Brain pericyte (primary cell): ENCODE data around the gene ZNF584.
"Not testable (repeated sequence)": the region's sequence is repeated elsewhere in the genome, so short reads cannot be mapped to it uniquely, and the experiment has no call there.

Experiments
- DNase-seq: peaks from one replicate; pipeline ENCODE4 v3.0.0-alpha.2; 2012; ENCODE audit warnings: low read depth, low spot score

ZNF584 gene

DNA sequence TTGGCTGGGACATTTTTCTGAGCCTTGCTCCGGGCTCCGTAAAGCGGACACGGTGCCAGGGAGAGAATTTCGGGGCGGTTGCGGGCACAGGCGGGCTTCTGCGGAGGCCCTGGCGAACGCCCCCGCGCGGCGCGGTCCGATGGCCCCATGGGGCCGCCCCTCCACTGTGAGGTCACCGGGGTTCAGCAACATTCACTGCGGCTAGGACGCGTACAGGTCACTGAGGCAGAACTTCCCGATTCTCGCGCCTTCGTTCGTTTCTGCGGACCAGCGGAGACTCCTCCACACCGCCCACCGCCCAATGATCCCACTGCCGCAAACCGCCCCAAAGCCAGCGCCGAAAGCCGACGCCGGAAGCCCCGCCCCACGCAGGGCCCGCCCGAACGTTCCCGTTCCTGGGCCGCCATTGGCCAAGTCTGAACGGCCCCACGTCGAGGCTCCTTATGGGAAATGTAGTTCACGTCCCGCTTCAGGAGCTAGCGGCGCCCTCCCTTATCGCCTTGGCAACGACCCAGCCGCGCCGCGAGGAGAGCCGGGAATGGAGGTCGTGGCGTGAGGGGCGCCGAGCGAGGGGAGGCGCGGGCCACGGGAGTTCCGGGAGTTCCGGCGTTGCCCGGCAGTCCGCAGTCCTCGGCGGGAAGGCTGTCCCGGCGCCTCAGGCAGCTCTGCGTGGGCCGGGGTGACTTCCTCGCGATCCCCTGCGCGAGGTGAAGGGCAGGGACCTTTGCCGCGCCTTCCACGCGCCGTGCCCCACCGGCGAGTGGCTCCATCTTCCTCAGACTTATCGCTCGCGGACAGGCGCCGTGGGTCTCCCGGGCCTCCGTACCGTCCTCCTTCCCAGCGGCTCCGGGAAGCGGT is at the start of gene ZNF584:
ZNF584 (plus strand) TSS at position 498 of the 858 bp plus-strand sequence. CDS start 499 bp downstream, outside the sequence.
- DNase-seq, result peak; percentile 76

DNA sequence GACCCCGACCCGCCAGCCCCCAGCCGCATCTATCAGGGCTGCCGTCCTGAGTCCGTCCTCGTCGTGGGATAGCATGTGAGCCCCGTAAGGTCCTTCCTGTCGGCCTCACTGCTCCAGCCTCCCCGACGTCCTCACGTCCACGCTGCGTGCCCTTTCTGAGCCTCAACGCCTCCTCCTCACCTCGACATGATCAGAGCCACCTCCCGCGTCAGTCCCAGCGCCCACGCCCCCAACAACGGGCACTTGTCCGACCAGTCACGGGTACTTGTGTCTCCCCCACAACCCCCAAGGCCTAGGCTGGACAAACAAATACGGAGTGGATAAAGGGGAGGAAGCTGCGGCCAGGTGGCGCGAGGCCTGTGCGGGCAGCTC is 46.6 kb upstream of the ZNF584 start:
- peak; percentile 43 for DNase-seq

DNA sequence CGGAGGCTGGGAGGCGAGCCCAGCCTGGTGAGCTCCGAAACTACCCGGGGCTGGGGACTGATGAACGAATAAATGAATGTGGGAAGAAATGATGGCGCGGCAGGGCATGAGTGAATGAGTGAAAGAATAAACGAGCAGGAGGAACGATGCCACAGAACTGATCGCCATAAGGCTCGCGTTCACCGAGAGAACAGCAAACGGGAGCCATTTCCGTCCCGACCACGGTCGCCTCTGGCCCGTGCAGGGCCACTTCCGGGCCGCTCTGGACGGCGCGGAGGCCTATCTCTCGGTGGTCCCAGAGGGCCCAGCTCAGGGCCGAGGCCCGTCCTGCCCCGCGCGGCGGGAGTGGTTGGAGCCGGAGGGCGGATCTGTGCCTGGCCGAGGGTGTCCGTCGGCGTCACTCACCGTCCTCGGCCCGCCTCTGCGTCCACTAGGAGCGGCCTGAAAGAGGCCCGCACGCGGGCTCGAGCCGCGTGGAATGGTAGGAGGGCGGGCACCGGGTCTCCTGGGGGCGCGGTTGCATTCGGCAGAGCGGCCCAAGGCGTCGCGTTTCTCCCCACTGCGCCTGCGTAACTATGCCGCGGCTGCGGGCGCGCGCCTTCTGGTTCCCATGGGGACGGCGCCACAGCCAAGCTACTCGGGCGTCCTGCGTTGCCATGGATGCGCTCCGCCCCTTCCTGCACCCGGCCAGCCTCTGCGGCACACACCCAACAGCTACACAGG is 46.0 kb upstream of the ZNF584 start, which contains the start of gene ZNF497:
ZNF497 (minus strand) TSS at position 480 of the 723 bp plus-strand sequence. CDS start 5,116 bp downstream, outside the sequence.
- DNase-seq, result peak; percentile 93

- no peak for DNase-seq
Observed at GRCh38 chr19:58364146-58364545, 44.3 kb upstream of the ZNF584 start.

GRCh38 chr19:58366585-58367430 is 41.6 kb upstream of the ZNF584 start:
- DNase-seq, result no peak

DNA sequence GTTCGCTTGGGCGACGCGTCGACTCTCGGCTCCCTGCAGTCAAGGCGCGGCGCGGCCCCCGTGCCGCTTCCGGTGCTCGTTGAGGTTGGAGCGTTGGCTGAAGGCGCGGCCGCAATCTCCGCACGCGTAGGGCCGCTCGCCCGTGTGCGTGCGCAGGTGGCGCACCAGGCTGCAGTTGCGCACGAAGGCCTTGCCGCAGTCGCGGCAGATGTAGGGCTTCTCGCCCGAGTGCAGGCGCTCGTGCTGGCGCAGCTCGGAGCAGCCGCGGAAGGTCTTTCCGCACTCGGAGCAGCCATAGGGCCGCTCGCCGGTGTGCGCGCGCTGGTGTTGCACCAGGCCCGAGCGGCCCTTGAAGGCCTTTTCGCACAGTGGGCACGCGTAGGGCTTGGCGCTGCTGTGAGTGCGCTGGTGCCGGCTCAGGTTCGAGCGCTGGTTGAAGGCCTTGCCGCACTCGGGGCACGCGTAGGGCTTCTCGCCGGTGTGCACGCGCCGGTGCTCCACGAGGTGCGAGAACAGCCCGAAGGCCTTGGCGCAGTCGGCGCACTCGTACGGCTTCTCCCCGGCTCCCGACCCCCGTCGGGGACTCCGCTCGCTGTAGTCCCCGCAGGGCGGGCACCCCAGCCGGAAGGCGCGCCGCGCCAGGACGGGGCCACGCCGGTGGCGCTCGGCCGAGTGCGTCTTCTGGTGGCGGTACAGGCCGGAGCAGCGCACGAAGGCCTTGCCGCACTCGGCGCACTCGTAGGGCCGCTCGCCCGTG is 40.6 kb upstream of the ZNF584 start:
- no peak for DNase-seq

DNA sequence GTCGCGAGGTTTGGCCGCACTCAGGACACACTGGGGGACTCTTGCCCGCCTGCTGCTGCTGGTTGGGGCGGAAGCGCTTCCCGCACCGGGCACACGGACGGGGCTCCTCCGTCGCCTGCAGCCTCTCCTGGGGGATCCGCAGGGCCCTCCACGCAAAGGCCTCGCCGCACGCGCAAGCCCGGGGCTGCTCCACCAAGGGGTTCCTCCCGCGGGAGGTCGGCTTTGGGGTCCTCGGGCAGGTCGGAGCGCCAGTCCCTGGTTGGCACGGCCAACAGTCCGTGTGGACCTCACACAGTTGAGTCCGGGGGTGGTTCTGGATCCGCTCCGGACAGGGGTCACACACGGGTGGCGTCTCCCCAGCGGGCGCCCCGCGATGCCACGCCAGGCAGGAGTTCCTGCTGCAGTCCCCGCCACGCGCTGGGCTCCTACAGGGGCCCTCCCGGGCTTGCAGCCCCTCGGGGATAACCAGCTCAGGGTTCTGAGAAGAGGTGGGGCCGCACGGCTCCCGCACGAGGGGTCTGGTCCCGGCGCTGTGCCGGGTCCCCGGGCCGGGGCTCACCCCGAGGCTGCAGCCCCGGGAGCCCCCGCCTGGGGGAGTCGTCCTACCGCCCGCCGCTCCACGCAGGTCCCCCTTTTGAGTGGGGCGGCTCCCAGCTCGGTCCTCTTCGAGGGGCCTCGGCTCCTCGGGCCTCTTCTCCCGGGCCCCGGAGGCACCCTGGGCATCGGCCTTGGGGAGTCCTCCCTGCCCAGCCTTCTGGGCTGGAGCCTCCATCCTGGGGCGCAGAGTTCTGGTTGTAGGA is 39.7 kb upstream of the ZNF584 start:
- DNase-seq, result no peak

DNA sequence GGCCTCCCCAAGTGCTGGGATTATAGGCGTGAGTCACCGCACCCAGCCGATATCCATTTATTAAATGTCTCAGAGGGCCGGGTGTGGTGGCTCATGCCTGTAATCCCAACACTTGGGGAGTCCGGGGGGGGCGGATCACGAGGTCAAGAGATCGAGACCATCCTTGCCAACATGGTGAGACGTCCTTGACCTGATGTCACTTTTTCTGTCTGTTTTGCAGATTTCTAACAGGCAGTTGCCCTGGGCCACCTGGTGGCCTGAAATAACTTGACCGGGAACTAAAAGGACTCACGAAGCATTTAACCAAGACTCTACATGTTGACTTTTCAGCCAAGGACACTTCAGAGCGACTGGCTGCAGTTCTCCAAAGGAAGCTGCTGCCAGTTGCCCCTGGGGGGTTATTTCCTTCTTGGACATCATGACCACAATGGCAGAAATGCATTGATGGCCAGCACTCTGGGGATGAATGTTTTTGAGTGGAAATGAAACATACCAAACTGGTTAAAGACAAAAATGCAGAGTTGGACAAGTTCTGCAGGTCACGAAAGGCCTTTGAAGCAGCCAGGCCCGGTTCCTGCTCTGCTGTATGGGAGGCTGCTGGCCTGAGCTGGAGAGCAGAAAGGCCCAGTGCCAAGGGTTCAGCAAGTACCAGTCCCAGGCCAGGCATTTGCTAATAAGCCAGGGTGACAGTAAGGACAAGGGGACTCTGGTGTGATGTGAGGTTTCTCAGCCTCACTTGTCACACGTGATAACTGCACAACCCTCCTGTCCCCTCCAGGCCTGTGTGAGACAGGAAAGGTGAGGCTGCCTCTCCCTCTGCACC is 35.9 kb upstream of the ZNF584 start:
- no peak for DNase-seq

DNA sequence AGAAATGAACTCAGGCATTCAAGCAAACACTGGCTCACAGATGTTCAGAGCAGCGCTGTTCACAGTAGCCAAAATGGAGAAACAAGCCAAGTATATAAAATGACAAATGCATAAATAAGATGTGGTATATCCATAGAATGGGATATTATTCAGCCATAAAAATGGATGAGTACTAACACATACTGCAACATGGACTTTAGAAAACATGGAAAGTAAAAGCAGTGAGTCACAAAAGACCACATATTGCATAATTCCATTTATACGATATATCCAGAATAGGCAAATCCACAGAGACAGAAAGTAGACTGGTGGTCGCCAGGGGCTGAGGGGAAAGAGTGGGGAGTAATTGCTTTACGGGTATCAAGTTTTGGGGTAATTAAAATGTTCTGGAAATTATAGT is 34.2 kb upstream of the ZNF584 start:
- no peak for DNase-seq

DNA sequence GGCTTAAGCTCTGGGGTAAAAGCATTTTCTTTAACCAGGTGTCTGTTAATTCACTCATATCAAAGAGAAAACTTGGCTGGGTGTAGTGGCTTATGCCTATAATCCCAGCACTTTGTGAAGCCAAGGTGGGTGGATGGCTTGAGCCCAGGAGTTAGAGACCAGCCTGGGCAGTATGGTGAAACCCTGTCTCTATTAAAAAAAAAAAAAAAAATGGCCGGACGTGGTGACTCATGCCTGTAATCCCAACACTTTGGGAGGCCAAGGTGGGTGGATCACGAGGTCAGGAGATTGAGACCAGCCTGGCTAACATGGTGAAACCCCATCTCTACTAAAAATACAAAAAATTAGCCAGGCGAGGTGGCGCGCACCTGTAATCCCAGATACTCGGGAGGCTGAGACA is 31.7 kb upstream of the ZNF584 start:
- DNase-seq, result not testable (repeated sequence)

GRCh38 chr19:58379246-58379645 is 29.2 kb upstream of the ZNF584 start:
- no peak for DNase-seq

- DNase-seq, result no peak
Observed at GRCh38 chr19:58380037-58380661, 28.3 kb upstream of the ZNF584 start.

DNA sequence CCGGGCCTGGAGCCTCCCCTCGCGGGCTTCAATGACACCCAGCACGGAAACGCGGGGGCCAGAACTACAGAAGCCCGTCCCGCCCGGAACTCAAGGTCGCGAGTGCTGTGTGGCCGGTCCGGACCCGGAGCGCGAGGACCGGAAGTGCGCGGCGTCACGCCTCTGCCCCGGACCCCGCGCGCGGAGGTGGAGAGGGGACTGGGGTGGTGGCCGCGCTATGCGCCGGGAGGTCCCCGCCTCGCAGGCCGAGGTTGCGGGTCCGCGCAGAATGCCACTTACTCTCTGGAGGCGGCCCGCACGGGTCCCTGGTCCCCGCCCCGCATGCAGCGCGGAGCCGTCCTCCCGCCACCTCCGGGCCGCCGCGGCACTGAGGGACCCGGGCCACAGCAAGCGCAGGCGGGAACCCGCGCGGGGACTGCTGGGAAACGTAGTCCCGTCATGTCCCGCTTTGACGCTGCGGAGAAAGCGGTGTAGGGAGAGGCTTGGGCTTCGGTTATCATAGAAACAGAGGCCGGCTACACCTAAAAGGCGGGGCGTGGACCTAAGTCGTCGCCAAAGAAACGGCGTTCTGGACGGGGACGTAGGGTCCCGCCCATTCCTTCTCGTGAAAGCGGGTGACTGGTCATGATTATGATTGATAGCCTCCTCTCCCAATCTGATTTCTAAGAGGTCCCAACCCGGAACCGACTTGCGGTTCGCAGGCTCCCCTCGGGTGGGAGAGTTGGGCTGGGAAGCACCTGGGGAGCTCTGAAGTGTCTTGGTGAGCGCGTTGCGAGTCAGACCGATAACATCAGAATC is 27.6 kb upstream of the ZNF584 start, which contains the start of gene ZNF837:
ZNF837 (minus strand) TSS at position 369 of the 798 bp plus-strand sequence. CDS start 11,698 bp downstream, outside the sequence.
- DNase-seq, result peak; percentile 100

DNA sequence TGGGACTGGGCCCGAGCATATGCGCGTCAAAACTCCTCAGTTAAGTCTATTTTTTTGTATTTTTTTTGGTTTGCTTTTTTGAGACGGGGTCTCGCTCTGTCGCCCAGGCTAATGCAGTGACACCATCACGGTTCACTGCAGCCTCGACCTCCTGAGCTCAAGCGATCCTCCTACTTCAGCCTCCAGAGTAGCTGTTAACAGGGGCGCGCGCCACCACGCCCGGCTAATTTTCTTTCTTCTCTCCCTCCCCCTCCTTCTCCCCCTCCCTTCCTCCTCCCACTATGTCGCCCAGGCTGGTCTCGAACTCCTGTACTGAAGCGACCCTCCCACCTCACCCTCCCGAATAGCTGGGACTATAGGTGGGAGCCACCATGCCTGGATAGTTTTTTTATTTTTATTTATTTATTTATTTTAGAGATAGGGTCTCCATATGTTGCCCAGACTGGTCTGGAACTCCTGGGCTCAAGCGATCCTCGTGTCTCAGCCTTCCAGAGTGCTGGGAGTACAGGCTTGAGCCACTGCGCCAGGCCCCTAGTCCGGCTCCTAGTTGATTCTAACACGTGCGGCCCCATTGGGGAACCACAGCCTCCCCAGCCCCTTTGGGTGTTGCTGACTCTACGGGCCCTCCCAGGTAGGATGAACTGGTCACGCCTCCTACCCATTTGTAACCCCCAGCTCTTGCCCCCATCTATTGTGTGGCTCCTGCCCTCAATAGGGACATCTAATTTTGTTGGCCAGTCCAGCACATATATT is 26.8 kb upstream of the ZNF584 start:
- DNase-seq, result no peak

DNA sequence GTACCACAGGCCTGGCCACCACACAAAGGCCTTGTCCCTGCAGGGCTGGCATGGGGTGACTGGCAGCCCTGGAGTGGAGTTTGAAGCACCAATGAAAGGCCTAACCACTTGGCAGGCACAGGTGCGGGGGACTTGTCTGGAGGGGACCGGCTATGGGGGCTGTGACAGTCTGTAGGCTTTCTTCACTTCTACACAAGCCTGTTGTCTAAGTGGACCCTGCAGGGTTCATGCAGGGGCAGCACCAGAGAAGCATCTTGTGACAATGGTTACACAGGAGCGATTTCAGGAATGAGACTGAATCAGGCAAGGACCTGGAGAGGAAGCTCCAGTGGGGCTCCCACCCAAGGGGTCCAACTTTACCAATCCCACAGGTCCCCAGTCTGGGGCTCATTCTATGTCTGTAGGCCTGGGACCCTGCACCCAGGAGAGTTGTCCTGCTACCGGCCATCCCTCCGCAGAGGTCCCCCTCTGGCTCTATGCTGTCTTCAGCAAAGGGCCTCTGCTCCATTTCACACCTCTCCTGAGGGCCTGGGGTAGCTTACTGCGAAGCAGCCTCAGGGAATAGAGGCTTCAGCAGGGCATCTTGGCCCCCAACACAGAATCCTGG is 25.3 kb upstream of the ZNF584 start:
- DNase-seq, result no peak

DNA sequence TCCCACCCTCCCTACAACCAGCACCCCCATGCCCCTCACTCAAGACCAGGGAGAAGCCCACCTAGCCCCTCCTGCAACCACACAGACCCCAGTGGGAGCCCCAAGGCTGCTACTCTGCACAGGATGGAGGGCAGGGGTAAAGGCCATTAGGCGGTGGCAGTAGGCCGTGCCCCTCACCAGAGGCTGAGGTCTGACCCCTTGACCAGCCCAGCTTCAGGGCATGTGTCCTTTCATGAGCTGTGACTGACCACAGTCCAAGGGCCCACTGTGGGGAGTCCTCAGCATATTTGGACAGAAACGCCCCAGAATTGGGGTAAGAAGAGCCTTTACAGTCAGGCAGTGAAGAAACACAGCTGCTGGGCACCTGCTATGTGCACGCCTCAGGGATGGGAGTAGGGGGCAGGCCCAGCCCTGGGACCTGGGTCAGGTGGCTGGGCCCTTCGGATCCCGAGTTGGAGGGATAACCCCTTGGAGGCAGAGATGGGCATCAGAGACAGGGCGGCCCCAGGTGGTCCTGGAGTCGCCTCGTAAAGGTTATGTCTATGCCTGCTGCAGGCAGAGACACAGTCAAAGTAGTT is 23.0 kb upstream of the ZNF584 start:
- no peak for DNase-seq
